OCI-M2 (cell line): ENCODE measurements around the gene STPG1.

ENCODE experiments used
- DNase-seq: peaks from one replicate; lab custom pipeline; 2025; ENCODE audit not compliant: unreplicated experiment; lab: John Stamatoyannopoulos, UW

The STPG1 gene

GRCh38 chr1:24319962-24320361, 93.6 kb downstream of the STPG1 start:
- no peak for DNase-seq

- DNase-seq = no peak
Observed at GRCh38 chr1:24319312-24319863, 94.2 kb downstream of the STPG1 start, which contains the start of gene GRHL3. TSS of gene GRHL3 (plus strand) at chr1:24319357. CDS start at chr1:24319552, 195 bp downstream.

- DNase-seq = no peak
Observed at GRCh38 chr1:24318615-24319311, 94.8 kb downstream of the STPG1 start.

- no peak for DNase-seq
Observed at GRCh38 chr1:24317956-24318614, 95.5 kb downstream of the STPG1 start.

GRCh38 chr1:24317081-24317480, 96.5 kb downstream of the STPG1 start:
- DNase-seq = no peak

GRCh38 chr1:24316645-24317044, 96.9 kb downstream of the STPG1 start:
- DNase-seq = no peak

GRCh38 chr1:24315391-24315790, 98.2 kb downstream of the STPG1 start:
- no peak for DNase-seq

GRCh38 chr1:24311741-24312140, 101.8 kb downstream of the STPG1 start:
- no peak for DNase-seq

GRCh38 chr1:24311234-24311633, 102.3 kb downstream of the STPG1 start:
- DNase-seq = no peak

- DNase-seq = no peak
Observed at GRCh38 chr1:24309762-24310485, 103.7 kb downstream of the STPG1 start.

GRCh38 chr1:24308365-24309015, 105.1 kb downstream of the STPG1 start:
- DNase-seq = no peak
